GM23338 (cell line): ENCODE data around the gene NCR2.

Experiments
- CTCF ChIP-seq, 2 experiments: fragments of 200-600 bp in 1 of 2; sonication (generic) in 1 of 2; conservative IDR thresholded peaks; 2 replicates each; pipeline versions ENCODE4 v1.5.1 to v1.6.1; 2016 to 2017; ENCODE audit warnings: antibody characterized with exemption in 2 of 2, low read depth in 2 of 2, mild to moderate bottlenecking in 2 of 2, moderate library complexity in 1 of 2
- ETS1 ChIP-seq: IDR thresholded peaks from 2 replicates; pipeline ENCODE4 v1.6.1; 2016; ENCODE audit warnings: antibody characterized with exemption
- EZH2 ChIP-seq: fragments of 200-600 bp; sonication (generic); IDR thresholded peaks from one replicate; pipeline ENCODE4 v1.8.0; 2017; ENCODE audit warnings: antibody characterized with exemption, mild to moderate bottlenecking, low read depth; ENCODE audit not compliant: unreplicated experiment

GRCh38 chr6:41356825-41357224 is 21.4 kb downstream of the NCR2 start:
- no peak for TF ChIP-seq ETS1
- TF ChIP-seq CTCF (conservative IDR thresholded peaks at IDR 0.05; ENCODE audit: low read depth in 2 of 2) = no peak
- TF ChIP-seq EZH2 = no peak
